Activated CD4-positive, alpha-beta T cell treated with anti-CD3 and anti-CD28 coated beads, Interleukin-2, Interleukin-4, amounts not matched to agents 100 ng/mL and 50 ng/mL, durations not matched to agents 16 hours and 8 hours (primary cell): ENCODE measurements around the gene CYRIA.

Experiments
- DNase-seq: peaks from one replicate; pipeline ENCODE4 v3.0.0-alpha.2; 2020; ENCODE audit warnings: low spot score

CYRIA gene

DNA sequence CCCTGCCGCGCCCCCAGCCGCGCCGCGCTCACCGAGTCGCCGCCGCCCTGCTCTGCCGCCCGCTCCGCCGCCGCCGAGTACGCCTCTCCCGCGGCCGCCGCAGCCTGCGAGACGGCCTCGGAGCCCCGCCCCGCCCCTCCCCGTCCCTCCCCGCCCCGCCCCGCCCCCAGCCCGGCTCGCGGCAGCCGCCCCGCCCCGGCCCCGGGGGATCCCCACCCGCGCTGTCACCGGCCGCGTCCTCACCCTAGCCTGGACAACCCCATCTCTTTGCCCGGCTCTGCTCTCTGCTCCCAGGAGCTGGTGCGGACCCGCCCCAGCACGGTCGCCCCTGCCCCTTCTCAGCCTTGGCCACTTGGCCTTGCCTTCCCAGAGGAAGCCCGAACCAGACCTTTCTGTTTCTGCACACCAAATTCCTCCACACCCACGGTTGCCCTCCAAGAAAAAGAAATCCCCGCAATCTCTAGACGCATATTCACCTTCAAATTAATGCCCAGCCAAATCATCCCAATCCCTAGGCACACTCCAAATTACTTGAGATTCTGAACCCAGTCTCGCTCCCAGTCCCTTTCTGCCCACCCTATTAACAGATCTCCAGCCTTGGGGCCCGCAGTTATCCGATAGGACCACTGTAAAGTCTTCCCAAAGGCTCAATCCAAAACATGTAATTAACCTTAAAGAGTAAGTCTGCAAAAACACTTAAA lies at the start of gene CYRIA:
TSS of gene CYRIA (minus strand) at position 87 of the 701 bp plus-strand sequence. CDS start 77,715 bp downstream, outside the sequence.
- peak; percentile 35 for DNase-seq

DNA sequence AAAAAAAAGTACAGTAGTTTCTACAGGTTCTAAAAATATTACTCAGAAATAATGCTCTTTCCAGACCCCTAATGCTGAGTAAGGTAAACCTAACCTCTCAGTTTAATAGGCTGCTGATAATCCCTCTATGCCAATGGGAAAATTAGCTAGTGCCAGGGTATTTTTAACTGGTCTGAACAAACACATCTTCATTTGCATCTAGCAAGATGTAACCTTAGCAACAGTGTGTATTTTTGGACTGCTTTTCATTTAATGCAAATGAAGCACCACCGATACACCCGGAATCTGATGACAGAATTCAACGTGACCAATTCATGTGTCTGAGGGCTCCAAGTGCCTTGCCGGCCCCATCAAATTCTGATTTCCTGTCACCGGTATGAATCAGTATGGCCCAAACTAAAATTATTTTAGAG lies 47.4 kb upstream of the CYRIA start:
- DNase-seq, result no peak

DNA sequence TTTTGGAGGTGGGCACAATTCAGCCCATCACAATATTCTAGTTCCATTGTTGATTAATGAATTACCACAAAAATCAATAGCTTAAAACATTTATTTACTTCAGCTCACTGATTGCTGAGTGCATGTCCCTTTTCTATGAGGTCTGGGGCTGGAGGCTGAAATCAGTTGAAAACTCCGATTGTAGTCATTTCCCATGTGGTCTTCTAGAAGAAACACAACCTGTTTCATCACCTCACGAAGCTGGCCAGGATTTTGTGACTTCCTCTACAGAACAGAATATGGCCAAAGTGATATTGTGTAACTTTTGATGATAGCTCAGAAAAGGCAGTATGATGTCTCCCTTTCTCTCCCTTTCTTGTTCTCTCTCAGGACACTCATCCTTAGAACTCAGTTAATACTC lies 44.1 kb upstream of the CYRIA start:
- no peak for DNase-seq

- no peak for DNase-seq
These were observed 42.5 kb upstream of the CYRIA start for GRCh38 chr2:16708173-16708572.

DNA sequence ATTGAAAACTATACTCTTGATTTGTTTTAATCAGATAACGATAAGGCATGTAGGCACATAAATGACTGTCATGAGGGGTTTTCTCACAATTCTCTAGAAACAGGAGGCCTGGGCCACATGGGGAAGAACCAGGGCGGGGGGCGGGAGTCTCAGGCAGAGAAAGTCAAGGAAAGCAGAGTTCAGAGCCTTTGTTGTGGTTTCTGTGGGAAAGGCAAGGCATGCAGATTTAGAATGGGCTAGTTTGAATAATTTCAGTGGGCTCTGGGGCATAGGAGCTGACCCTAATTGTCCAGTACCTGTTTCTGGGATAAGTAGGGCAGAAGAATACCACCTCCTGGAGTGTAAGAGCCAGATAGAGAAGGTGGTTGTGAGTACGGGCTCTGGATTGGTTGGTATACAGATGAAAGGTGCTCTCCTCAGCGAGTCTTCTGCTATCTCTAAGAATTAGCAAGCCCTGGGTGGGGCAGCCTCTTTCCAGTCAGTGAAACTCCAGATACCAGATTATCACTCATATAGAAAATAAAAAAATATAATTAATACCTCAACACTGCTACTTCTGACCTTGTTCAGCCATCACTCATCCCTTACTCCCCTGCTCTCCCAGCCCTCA lies 41.5 kb upstream of the CYRIA start:
- DNase-seq, result no peak

GRCh38 chr2:16700551-16701259 lies 35.1 kb upstream of the CYRIA start:
- no peak for DNase-seq

DNA sequence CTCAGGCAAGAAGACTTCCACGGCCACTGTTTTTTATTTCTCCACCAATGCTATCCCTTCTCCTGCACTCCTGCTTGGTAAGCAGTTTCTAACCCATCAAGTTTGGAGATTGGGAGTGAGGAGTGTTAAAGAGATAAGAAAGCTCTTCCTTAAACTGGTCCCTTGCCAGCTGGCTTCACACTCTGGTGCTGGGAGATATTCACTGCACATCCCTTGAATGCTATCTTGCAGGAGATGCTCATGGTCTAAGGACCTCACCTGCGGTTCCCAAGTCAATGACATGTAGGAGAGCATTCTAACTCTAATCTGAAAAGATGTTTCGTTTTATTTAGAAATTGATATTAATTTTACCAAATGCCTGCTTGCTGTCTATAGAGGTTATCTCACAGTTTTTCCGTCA lies 28.2 kb upstream of the CYRIA start:
- no peak for DNase-seq

DNA sequence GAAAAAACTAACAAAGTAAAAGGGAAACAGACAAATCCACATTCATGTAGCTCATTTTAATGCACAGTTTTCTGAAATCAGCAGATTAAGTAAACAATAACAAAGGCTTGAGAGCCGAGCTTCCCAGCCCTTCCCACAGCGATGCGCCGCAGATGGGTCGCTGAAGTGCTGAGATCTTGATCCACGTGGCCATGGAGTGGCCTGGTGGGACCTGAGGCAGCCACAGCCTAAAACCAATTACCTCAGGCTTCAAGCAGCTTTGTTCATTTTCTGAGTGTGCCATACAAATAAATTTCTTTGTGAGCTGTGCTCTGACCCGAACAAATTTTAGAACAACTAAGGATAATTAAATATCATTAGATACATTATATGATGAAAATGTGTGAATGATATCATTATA lies 25.6 kb upstream of the CYRIA start:
- DNase-seq, result no peak

DNA sequence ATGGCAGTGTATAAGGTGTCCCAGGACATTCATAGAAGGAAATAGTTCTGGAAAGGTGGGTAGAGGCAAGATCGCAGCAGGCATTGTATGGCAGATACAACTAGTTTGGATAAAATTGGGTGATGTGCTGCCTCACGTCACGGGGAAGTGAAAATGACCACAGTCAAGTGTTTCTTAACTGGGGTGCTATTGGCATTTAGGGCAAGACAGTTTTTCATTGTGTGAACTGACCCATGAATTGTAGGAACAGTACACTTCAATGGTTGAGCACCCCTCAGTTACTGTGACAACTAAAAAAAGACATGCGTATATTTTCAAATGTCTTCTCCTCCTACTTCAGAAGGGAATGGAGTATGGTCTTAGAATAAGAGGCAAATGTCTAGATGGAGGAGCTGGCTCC lies 22.3 kb upstream of the CYRIA start:
- no peak for DNase-seq

DNA sequence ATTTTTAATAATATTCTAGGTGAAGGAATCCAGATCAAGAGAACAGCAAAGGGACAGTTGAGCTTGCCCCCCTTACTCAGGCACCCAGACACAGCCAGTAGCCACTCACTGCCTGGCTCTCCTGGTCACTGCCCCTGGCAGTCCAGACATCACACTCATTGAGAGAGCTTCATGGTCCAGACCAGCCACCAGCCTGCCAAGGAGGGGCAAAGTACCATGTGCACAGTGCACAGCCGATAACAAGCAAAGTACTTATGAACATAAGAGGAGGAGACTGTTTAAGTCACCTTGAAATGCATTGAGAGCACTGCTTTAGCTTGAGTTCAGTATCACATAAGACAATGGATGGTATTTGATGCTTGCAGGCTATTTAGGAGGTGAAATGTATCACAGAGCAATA lies 21.6 kb upstream of the CYRIA start:
- DNase-seq, result no peak

- DNase-seq, result no peak
These were observed 21.0 kb upstream of the CYRIA start for GRCh38 chr2:16686641-16687040.

- DNase-seq, result no peak
These were observed 19.7 kb upstream of the CYRIA start for GRCh38 chr2:16685340-16685715.

DNA sequence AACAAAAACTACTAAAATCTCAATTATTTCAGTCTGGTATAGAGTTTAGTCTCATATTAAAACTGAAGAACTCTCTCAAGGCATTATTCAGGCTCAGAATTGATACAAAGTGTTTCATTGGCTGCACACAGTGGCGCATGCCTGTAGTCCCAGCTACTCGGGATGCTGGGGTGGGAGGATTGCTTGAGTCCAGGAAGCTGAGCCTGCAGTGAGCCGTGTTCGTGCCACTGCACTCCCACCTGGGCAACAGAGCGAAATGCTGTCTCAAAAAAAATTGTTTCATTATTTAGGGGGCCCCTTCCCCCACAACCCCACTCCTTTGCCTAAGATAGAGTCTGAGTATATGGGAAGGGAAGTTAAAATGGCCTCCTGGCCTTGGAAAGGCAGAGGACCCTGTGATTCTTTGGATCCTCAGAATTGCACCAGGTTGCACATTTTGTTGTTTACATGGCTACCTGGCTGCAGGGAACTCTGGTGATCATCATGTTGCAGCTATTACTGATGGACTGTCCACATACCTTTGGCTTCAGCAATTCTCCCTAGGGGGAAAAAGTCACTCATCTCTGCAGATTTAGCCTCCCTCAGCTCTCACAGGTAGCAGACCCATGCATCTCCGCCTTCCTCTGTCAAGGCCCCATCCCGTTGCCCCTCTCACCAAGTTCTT lies 19.2 kb upstream of the CYRIA start:
- no peak for DNase-seq

- DNase-seq, result no peak
These were observed 17.9 kb upstream of the CYRIA start for GRCh38 chr2:16683576-16683975.

DNA sequence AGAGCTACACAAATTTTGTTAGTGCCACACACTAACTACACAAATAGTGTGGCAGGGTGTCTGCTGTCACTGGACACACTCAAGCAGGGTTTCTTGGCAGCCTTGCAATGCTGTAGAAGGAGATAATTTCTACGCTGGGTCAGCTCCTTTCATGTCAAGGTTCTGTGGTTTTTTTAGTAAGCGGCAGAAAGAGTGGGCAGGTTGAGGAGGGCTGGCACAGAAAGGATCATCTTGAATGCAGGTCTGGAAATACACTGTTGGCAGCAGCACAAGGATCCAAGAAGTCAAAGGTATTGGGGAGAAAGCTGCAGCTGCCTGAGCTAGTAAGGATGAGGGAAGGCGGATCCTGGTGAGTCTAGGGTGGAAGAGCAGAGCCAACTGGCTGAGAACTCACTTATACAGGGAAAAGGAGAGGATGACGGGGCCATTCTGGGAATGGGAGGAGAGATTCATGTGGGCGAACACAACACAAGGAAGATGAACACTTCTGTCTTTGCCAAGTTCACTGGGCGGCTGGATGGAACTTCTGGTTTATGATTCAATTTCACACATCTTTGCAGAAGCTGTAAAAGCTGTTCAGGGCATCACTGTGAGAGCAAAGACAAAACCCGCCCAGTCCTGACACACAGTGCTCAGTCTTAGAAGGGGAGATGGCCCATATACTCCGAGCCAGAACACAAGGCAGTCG lies 16.9 kb upstream of the CYRIA start:
- DNase-seq, result no peak

GRCh38 chr2:16680781-16681180 lies 15.1 kb upstream of the CYRIA start:
- no peak for DNase-seq

DNA sequence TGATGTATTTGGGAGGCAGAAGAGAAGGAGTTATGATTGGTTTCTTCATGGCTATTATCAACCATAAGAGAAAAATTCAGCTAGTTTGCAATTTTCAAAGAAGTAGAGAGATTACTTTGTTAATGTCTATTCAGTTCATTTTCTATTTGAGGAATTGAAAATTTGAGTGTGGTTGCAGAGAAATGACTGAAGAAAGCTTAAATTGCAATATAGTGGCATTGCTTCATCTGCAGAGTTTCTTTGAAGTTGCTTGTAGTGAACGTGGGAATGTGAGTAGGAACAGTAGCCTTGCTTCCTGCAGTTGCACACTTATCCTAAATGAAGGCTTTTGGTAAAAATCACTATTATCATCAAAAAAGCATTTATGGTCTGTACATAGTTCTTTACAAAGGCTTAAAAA lies 14.7 kb upstream of the CYRIA start:
- no peak for DNase-seq

DNA sequence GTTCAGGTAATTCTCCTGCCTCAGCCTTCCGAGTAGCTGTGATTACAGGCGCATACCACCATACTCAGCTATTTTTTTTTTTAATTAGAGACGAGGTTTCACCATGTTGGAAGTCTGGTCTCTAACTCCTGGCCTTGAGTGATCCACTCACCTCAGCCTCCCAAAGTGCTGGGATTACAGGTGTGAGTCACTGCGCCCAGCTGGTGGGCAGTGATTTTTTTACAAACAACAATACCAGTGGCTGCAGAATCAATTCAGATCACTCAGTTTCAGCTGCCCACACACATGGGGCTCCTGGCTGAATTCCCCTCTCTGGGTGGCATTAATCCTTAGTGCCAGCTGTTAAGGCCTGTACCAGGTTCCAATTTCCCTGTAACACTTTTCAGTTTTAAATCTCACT lies 13.3 kb upstream of the CYRIA start:
- no peak for DNase-seq

DNA sequence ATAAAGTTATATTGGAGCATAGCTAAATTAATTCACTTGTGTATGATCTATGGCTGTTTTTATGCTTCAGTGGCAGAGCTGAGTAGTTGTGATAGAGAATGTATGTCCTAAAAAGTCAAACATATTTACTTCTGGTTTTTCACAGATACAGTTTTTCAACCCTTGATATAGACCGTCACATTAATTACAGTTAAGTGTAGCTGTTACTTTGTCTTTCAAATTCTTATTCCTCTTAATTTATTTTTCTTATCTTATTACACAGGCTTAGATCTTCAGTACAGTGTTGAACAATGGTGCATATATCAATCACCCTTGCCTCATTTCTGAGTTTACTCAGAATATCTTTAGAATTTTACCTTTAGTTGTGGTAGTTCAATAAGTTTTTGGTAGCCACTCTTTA lies 12.2 kb upstream of the CYRIA start:
- DNase-seq, result no peak

DNA sequence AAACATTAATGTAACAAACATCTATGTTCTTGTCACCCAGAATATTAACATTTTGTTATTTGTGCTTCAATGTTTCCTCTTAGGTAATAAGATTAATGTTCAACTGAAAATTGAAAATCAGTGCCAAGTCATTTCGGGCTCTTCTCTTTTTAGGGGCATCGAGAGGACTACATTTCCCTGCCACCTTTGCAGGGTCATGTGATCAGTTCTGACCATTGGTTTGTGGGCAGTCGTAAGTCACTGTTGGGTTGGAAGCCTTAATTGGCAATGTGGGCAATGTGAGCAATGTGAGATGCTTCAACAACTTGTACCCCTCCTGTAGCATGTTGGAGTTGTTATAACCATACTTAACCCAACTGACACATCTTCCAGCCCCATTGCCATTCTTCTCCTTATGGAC lies 10.1 kb upstream of the CYRIA start:
- DNase-seq, result no peak

- no peak for DNase-seq
These were observed 8.5 kb upstream of the CYRIA start for GRCh38 chr2:16674154-16674553.

GRCh38 chr2:16671760-16672159 lies 6.1 kb upstream of the CYRIA start:
- no peak for DNase-seq
